ENCODE results near the gene BPHL.

Gene BPHL

GRCh38 chr6:3081960-3082359 lies 36.6 kb upstream of the BPHL start:
- no peak for TF ChIP-seq CTCF (IDR thresholded peaks at IDR 0.05)

- no peak for TF ChIP-seq CTCF (IDR thresholded peaks at IDR 0.05)
Measured at GRCh38 chr6:3085074-3085473, 33.4 kb upstream of the BPHL start.

- TF ChIP-seq CTCF (IDR thresholded peaks at IDR 0.05) = no peak
Measured at GRCh38 chr6:3086282-3086946, 32.1 kb upstream of the BPHL start.

- no peak for TF ChIP-seq CTCF (IDR thresholded peaks at IDR 0.05)
Measured at GRCh38 chr6:3088446-3088845, 30.1 kb upstream of the BPHL start.

GRCh38 chr6:3088968-3089367 lies 29.5 kb upstream of the BPHL start:
- TF ChIP-seq CTCF (IDR thresholded peaks at IDR 0.05) = no peak

GRCh38 chr6:3090013-3090412 lies 28.5 kb upstream of the BPHL start:
- TF ChIP-seq CTCF (IDR thresholded peaks at IDR 0.05) = no peak

GRCh38 chr6:3094815-3095214 lies 23.7 kb upstream of the BPHL start:
- TF ChIP-seq CTCF (IDR thresholded peaks at IDR 0.05) = no peak

- TF ChIP-seq CTCF (IDR thresholded peaks at IDR 0.05) = no peak
Measured at GRCh38 chr6:3102875-3103274, 15.6 kb upstream of the BPHL start.
